ENCODE data around the gene ISYNA1.

Gene ISYNA1

DNA sequence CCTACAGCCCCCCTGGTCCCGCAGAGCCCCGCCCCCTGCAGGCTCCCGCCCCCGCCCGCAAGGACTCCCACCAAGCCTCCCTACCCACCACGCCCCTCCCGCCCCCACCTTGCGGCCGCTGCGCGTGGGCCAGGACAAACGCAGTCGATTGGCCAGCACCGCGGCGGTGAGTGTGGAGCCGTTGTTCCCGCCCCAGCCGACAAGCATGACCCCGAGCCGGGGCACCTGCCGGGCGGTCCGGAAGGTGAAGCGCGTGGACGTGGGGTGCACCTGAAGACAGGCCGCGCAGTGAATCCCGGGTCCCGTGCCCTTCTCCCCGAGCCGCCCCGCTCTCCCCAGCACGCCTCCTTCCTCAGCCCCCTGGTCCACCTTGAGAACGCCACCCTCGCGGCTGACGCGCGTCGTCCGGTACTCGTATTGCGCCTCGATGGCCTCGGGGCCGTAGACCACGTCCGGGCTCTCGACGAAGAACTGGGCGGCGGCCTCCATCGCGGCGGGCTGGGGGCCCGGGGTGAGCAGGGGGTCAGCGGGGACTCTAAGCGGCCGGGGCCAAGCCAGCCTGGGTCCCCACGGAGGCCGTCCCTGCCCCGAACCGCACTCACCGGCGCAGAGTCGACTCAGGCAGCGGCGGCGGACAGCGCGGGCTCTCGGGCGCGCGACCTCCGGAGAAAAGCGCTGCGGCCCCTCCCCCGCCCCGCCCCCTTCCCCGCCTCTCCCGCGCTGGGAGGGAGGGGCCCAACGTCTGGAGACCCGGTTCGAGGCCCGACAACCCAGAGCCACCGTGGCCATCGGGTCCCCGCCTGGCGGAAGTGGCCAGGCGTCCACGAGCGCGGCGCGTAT is at the start of gene ISYNA1:
ISYNA1 (minus strand) TSS at position 643 of the 840 bp plus-strand sequence; CDS start at position 489, 154 bp downstream.
- DNase-seq, result peak in 9 of 56 donors; percentile 17 to 78 (median 30)

DNA sequence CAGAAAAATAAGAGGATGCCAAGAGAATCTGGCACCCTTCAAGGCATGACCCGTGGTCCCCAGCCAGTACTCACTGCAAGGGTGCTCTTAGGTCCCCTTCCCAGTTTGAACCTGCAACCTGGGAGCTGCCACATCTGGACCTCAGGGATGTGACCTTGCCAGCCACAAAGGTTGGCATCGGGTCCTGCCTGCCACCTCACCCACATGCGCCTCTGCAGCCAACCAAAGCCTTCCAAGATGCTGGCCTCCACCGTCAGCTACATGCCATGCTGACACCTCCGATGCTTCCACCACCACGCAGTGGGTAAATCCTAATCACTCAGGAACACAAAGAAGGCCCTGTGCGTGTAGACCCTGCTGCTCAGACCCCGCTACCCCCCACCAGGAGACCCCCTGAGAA is 48.8 kb upstream of the ISYNA1 start:
- no peak for DNase-seq

DNA sequence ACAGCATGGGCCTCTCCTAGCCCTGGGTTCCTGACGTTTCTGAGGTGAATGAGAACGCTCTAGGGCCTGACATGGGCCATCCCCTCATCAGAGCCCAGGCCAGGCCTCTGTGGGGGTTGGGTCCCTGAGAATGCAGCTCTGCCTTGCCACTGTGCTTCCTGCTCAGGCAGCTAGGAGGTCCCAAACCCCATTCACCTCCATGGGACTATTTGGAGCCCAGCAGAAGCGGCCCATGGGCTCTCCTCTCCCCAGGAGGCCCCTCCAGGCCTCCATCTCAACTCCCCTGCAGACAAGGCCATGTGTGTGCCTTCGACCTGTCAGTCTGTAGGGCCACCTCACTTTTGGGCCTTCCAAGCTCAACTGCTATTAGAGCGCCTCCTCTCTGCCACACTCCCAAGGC is 47.1 kb upstream of the ISYNA1 start:
- DNase-seq, result no peak

DNA sequence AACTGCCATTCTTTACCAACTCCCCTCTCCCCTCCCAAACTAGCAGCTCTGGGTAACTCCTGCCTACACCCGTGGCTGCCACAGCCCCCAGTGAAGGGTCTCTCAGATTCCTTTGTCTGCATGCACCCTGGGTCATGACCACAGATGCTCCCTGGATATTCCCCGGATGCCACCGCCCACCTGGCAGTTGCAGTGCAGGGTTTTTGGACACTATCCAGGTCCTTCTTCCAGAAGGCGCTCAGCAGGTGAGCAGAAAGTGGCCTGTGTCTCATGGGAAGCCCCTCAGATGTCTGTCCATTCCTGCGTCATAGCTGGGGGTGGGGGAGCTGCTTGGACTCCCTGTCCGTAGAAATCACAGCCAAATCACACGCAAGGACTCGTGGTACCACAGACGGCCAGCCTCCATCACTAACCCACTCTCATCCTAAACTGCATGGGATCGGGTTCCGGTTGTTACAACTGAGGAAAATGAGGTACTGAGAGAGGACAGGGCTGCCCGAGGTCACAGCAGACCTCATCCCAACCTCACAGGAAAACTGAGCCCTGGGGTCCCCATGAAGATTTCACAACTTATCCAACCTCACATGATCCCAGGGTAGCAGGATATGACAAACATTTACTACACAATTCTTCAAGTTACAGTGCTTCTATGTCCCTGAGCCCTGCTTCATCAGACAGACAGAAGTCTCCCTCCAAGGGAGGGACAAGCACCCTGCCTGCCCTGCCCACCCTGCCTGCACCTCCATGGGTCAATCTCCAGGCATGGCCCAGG is 45.4 kb upstream of the ISYNA1 start:
- DNase-seq, result no peak

DNA sequence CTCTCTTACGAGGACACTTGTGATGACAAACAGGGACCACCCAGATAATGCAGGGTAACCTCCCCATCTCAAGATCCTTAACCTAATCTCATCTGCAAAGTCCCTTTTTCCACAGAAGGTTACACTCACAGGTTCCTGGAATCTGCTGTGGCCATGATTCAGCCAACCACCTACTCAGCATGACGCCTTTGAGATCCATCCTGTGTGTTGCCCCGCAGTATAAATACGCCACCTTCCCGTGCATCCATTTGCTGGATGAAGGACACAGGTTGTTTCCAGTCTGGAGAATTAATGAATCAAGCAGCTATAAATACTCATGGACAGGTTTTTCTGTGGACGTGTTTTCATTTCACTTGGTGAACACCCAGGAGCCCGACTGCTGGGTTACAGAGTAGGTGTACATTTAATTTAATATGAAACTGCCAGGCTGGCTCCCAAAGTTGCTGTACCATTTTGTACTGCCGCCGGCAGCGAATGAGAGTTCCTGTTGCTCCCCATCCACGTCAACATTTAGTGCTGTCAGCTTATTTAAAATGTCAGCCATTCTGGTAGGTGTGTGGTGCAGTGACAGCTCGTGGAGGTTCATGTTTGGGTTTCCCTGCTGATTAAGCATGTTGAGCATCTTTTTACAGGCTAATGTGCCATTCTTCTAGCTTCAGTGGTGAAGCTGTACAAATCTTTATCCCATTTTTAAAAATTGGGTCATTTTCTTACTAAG is 43.7 kb upstream of the ISYNA1 start:
- DNase-seq, result no peak

DNA sequence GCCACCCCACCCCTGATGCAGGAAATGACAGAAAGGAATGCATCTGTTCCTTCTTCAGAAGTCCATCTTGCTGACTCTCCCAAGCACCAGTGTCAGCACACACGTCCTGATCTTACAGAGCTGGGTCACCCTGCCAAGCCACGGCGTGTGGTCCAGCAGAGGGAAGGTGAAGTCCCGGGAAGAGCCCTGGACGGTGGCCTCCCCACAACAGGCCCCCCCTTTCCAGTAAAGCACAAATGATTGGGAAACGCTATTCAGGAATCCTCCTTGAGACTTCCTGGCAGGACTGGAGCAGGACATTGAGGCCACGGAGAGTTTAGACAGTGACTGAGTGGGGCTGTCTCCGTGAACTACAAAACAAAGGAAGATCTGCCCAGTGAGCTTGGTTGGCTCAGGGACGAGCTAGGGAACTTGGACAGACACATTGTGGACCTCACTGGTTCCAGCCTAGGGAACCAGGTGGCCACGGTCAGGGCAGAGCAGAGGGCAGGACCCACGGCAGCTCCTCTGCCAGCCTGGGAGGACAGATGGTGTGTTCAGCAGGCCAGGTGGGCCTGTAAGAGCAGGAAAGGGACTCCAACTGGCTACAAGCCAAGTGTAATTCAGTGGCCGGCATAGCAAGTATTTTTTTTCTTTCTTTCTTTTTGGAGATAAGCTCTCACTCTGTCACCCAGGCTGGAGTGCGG is 42.2 kb upstream of the ISYNA1 start:
- peak in 2 of 56 donors; percentile 14 to 19 for DNase-seq

DNA sequence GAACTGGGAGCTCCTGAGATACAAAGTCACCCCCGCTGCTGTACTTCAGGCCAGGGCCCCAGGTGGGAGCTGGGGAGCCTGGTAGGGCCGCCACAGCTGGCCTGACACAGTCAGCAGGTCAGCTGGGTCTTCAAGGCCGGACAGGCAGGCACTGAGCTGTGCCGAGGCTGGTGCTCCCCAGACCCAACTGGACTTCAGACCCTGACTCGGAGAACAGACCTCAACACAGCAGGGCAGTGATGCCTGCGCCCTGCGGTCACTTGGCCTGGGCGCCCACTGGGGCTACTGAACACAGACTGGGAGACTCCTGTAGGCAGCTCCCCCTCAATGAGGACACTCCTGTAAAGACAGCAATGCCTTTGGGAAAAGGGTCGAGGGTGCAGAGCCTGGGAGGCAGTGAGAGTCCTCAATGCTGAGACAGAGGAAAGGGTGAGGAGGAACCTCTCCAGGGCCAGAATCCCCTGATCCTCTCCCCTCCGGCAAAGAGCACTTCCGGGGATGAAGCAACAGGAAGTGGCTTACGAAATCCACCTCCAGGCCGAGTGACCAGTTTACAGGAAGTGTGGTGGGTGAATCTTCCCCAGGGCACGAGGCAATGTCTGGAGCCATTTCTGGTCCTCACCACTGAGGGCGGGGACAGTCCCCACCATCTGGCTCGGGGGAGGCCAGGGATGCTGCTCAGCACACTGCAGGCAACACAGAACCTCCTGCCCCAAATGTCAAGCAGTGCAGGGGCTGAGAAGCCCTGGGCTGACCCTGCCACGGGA is 40.8 kb upstream of the ISYNA1 start:
- peak in 25 of 56 donors; percentile 9 to 68 (median 26) for DNase-seq

DNA sequence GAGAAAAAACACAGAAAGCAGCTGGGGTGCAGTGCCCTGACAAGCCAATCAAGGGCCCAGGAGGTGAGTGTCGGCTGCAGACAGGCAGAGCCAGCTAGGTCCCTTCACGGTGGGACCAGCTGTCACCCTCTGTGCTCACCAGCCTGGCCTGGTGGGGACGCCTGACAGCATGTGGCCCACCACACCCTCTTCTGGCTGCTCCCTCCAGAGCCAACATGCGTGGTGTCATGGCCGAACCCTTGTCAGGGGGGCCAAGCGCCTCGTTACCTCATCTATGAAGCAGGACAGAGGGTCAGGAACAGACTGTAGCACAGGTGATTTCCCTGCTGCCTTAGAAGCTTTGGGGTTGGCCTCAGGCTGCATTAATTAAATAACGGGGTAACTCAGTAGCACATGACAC is 40.0 kb upstream of the ISYNA1 start:
- no peak for DNase-seq

DNA sequence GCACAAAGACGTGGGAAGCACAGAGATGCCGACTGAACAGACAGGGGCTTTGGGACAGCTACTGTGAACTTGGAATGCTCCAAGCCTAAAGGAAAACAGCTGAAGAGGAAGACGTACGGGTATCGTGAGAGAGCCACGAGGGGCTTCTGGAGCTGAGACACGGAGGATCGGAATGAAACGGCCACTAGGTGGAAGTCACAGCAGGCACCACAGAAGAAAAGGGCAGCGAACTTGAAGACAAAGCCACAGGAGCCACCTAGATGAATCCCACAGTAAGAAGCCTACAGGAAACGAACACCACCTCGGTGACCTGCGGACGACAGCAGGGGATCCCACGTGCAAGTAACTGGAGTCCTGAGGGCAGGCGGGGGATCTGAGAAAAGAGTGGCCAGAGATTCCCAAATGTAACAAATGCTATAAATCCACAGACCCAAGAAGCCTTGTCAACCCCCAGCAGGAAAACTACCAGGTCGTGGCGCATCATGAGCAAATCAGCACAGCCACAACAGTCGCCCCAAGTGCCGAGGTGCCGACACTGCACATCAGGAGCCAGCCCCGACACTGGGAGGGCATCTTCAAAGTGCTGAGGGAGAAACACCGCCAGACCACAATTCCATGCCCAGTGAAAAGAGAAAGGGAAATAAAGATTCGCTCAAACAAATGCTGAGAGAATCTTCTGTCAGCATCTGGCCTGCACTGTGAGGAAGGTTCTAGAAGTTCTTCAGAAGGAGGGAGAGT is 39.3 kb upstream of the ISYNA1 start:
- DNase-seq, result no peak

DNA sequence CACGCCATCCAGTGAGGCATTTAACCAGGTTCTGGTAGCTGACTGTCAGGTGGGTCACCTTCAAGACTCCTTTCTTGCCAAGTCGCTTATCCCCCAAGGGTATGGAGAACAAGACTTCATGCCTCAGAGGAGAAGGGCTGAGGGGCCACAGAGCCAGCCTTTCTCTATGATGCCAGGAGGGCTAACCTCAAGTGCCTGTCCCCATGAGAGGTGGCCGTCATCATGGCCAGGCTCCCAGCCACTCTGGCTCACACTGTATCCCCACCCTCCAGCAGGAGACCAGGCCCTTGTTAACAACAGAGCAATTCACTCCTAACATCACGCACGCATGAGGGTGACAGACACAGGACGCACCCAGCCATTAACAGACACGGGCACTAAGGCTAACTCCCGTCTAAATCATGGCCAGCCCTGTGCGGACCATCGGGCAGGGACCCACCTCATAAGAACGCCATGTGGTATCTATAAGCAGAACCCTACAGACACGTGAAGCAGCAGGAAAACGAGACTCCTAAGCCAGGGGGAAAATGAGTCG is 38.6 kb upstream of the ISYNA1 start:
- DNase-seq, result no peak

DNA sequence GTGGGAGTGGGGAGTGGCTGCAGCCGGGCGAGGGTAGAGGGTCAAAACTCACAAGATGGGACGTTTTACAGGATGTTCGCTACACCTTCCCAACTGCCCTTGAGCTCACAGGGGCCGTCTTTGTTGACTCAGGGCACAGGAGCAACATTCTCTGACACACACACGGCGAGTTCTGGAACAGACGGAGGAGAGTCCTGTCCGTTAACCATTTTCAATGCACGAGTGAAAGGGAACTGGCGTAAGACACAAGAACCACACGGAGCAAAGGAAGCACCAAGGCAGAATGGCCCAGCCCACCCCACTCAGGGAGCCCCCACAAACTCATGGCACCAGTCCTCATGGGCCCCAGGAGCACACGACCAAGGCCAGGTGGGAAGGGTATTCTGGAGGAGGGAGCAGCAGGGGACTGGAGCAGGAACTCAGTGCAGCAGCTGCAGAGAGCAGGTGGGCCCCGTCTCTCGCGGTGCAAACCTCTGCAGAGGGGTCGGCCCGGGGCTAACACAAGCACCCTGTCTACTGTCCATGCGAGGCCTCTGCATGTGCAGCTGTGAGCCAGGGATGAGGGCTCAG is 37.9 kb upstream of the ISYNA1 start:
- no peak for DNase-seq

DNA sequence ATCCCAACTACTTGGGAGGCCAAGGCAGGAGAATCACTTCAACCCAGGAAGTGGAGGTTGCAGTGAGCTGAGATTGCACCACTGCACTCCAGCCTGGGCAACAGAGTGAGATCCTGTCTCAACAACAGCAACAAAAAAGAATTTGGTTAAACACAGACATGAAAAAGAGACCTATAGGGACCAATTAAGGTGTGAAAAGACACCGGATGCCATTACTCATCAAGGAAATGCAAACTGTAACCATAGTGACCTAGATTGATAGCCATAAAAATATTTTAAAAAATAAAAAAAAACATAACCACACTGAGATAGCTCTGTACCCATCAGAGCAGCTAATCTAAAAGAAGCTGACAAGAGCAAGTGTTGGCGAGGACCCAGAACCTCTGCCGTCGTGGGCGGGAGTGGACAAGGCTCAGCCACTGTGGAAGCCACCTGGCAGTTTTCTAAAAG is 37.1 kb upstream of the ISYNA1 start:
- DNase-seq, result no peak

DNA sequence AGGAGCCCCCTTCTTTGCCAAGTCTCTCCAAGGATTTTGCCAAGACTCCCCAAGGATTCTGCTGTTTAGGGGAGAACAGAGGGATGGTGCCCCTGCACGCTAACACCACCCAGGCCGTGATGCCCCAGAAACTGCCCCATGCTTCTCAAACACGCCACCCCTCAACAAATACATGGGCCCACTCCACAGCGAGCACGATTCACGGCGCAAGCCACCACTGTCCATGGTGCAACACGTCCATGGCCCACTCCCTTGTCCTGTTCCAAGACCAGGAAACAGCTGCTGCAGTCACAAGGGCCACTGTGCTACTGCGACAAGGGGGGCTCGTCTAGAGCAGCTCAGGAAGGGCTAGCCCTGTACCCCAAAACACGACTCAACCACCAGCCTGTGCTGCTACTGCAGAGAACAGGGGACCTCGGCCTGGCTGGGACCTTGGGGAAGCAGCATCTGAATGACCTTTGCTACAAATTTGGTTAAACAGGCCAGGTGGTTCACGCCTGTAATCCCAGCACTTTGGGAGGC is 36.5 kb upstream of the ISYNA1 start:
- no peak for DNase-seq

DNA sequence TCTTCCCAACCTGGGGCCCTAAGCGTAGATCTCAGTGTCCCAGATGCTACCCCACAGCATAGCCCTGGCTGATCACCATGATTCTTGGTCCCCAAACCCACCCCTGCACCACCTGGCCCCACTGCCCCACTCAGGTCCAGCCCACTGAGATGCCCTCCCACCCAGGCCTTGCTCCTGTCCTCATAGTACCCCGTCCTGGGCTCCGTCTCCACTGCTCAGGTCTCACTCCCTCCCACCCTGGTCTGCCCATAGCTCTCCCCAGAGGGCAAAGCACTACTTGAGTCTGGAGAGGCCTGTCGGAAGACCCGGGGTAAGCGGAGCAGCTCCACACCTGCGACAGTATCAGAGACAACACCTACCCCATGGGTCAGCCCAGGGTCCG is 35.8 kb upstream of the ISYNA1 start:
- DNase-seq, result no peak

DNA sequence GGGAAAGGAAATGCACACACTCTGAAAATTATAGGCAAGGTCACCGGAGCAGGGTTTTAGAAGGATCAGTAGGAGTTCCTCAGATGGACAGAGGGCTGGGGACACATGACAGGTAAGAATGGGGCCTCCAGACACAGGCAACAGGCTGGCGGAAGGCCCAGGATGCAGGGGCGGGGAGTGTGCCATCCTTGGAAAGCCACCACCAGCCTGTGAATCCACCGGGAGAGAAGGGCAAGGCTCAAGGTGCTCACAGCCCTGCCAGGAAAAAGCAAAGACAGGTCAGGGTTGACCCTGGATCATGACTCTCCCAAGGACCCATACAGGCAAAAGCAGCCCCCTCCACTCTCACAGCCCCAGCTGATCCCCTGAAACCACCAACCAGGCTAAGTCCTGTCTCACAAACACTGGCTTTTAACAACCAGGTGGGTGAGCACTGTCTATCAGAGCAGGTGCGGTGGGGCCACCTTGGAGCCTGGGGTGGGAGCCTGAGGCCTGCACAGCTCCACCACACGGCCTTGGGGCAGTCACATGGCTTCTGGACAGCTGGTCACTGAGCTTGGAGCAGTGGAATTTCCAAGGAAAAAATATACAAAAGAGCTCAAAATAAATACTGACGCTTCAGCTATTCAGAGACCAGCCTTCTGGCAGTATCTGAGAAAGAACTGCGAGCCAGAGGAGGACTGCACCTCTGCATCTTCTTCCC is 35.2 kb upstream of the ISYNA1 start:
- DNase-seq, result no peak

DNA sequence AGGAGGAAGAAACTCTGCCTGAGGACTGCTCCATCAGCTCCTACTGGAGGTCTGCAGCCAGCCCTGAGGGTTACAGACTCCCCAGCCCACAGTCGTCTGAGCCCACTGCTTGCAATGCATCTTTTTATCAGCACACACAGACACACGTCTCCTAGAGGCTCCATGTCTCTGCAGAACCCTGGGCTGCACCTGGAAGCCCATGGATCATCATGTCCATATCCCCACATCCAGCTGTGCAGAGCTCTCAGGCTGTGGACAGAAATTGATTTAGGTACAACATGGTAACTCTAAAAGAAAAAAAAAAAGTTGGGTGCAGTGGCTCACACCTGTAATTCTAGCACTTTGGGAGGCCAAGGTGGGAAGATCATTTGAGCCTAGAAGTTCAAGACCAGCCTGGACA is 32.9 kb upstream of the ISYNA1 start:
- no peak for DNase-seq

DNA sequence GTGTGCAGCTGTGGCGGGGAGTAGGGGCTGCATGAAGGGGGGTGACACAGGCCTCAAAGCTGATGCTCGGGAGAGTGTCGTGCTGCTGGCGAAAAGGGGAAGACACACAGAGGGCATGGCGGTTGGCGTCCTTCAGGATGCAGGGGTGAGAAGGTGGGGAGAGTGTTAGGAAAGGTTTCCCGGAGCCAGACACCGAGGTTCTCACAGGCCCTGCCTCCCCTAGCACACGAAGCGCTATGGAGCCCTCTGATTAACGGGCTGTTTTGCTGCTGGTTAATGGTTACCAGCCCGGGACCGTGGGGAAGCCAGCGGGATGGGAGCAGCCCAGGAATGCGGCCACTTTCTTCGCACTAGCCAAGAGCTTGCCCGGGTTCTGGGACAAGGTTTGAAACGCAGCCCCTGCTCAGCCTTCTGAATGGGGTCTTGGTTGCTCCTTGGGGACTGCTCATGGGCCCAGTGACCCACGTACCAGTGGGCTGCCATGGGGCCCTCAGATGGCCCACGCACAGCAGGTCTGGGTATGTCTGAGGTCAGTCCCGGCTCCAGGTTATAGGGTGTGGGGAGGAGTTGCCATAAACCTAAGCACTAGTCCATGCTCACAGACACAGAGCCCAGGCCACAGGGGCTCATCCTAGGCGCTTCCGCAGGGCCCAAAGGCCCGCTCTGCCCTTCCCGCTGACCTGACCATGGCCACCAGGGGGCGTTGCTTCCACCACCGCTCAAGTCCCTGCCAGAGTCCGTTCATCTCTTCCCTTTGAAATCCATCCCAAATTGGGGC is 31.3 kb upstream of the ISYNA1 start:
- peak in 17 of 56 donors; percentile 3 to 62 (median 25) for DNase-seq
